Neural crest cell (in vitro differentiated cells): Measurements from ENCODE around the gene CFAP126. TPM values are rescaled to one million over a fixed set of nuclear protein-coding genes. Genes with fewer than 3 reads are reported as not detected.
"Not testable (repeated sequence)": the region's sequence is repeated elsewhere in the genome, so short reads cannot be mapped to it uniquely, and the experiment has no call there.

Experiments used
- DNase-seq: peaks from one replicate; pipeline ENCODE4 v3.0.0; 2021; ENCODE audit warnings: low read depth, mixed read lengths, low spot score
- H3K27ac Mint-ChIP-seq: one replicate; pipeline ENCODE4 v1.8.0; 2021; ENCODE audit warnings: mild to moderate bottlenecking, mixed read lengths; ENCODE audit not compliant: unreplicated experiment
- H3K27me3 Mint-ChIP-seq: 2 replicates; pipeline ENCODE4 v1.8.0; 2021; ENCODE audit warnings: low read depth, mild to moderate bottlenecking, mixed read lengths
- H3K36me3 Mint-ChIP-seq: 2 replicates; pipeline ENCODE4 v1.8.0; 2021; ENCODE audit warnings: low read depth, mild to moderate bottlenecking, mixed read lengths
- H3K4me1 Mint-ChIP-seq: 2 replicates; pipeline ENCODE4 v1.8.0; 2021; ENCODE audit warnings: mixed read lengths
- H3K4me3 Mint-ChIP-seq: one replicate; pipeline ENCODE4 v1.8.0; 2021; ENCODE audit warnings: mild to moderate bottlenecking, mixed read lengths
- H3K9me3 Mint-ChIP-seq: 2 replicates; pipeline ENCODE4 v1.8.0; 2021; ENCODE audit warnings: mixed read lengths
- total RNA-seq: library from RNA; stranded (reverse); gene quantifications from 2 replicates; pipeline ENCODE4 v1.2.1, GENCODE V29; 2021
- TF ChIP-seq, protein P1 (sequence below): fragments of 200-600 bp; sonication (generic); conservative IDR thresholded peaks from 2 replicates; pipeline ENCODE4 v1.5.0; 2021; ENCODE audit warnings: antibody characterized with exemption, mild to moderate bottlenecking

The CFAP126 gene
- total RNA-seq, 1 donor from 2014 or later, result not detected

DNA sequence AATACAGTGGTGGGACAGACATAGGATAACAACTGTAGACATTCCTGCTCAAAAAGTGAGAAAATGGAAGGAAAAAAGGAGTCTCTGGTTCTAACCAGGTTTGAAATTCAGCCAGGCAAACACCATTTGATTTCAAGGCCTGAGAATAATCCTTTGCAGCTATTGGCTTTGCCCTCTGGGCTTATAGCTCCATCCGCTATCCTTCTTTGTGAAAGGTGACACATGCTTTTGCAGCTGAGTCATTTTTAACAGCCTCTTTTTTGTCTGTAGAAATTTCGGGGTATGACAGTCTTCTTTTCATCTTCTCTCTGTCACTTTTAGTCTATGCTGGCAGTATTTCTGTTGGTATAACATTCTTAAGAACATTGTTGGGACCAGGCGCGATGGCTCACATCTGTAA, 37.3 kb downstream of the CFAP126 start:
- no peak for DNase-seq
- Mint-ChIP-seq H3K4me1 (peaks cover 4% of the 10 kb centered on the region), H3K4me3 (no peak overlapping the region), H3K27me3 (no peaks in the 10 kb centered on the region), H3K9me3 (no peaks in the 10 kb centered on the region), H3K36me3 (peaks cover 20% of the 10 kb centered on the region), H3K27ac (no peak overlapping the region)
- TF ChIP-seq, protein P1, sequence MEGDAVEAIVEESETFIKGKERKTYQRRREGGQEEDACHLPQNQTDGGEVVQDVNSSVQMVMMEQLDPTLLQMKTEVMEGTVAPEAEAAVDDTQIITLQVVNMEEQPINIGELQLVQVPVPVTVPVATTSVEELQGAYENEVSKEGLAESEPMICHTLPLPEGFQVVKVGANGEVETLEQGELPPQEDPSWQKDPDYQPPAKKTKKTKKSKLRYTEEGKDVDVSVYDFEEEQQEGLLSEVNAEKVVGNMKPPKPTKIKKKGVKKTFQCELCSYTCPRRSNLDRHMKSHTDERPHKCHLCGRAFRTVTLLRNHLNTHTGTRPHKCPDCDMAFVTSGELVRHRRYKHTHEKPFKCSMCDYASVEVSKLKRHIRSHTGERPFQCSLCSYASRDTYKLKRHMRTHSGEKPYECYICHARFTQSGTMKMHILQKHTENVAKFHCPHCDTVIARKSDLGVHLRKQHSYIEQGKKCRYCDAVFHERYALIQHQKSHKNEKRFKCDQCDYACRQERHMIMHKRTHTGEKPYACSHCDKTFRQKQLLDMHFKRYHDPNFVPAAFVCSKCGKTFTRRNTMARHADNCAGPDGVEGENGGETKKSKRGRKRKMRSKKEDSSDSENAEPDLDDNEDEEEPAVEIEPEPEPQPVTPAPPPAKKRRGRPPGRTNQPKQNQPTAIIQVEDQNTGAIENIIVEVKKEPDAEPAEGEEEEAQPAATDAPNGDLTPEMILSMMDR, result no peak

DNA sequence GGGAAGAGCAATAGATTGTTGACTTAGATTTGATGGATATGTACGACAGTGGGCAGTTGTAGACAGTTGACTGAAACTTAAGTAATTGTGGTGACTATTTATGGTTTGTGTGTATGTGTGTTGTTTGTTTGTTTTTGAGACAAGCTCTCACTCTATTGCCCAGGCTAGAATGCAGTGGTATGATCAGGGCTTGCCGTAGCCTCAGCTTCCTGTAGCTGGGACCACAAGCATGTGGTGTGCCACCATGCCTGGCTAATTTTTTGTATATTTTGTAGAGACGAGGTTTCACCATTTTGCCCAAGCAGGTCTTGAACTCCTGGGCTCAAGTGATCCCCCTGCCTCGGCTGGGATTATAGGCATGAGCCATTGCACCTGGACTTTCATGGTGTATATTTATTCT, 43.7 kb downstream of the CFAP126 start:
- Mint-ChIP-seq H3K9me3 (no peaks in the 10 kb centered on the region), H3K27ac (no peak overlapping the region), H3K4me3 (no peak overlapping the region), H3K27me3 (no peaks in the 10 kb centered on the region), H3K36me3 (peaks cover 3% of the 10 kb centered on the region), H3K4me1 (peaks cover 10% of the 10 kb centered on the region)
- TF ChIP-seq, protein P1, result no peak
- DNase-seq, result no peak

DNA sequence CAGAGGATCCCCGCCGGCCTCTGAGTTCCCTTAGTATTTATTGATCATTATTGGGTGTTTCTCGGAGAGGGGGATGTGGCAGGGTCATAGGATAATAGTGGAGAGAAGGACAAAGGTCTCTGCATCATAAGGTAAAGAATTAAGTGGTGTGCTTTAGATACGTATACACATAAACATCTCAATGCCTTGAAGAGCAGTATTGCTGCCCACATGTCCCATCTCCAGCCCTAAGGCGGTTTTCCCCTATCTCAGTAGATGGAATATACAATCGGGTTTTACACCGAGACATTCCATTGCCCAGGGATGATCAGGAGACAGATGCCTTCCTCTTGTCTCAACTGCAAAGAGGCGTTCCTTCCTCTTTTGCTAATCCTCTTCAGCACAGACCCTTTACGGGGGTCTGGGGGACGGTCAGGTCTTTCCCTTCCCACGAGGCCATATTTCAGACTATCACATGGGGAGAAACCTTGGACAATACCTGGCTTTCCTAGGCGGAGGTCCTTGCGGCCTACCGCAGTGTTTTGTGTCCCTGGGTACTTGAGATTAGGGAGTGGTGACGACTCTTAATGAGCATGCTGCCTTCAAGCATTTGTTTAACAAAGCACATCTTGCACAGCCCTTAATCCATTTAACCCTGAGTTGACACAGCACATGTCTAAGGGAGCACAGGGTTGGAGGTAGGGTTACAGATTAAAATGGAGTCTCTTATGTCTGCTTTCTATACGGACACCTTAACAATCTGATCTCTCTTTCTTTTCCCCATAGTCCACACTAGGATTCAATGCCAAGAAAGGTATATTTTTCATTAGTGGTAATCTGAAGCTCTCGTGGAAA, 51.6 kb downstream of the CFAP126 start:
- H3K27ac Mint-ChIP-seq, H3K36me3 Mint-ChIP-seq, DNase-seq, H3K9me3 Mint-ChIP-seq, H3K27me3 Mint-ChIP-seq: not testable (repeated sequence)
- H3K4me1 Mint-ChIP-seq, result peaks cover 38% of the 10 kb centered on the region
- peak overlapping the region; percentile 95 for H3K4me3 Mint-ChIP-seq

Other genes starting within 250 kb of the CFAP126 start
- gene PFDN2, start 249.8 kb downstream of the CFAP126 start, total RNA-seq, result 90.0 and 99.5 TPM in 2 replicates
- gene NIT1, start 249.8 kb downstream of the CFAP126 start, total RNA-seq, result 48.6 and 53.9 TPM in 2 replicates
- gene DEDD, start 235.2 kb downstream of the CFAP126 start, total RNA-seq, result 35.1 and 36.2 TPM in 2 replicates
- gene UFC1, start 213.9 kb downstream of the CFAP126 start, total RNA-seq, result 77.2 and 80.9 TPM in 2 replicates
- 41.6 and 45.2 TPM in 2 replicates for gene USP21, start 208.4 kb downstream of the CFAP126 start, total RNA-seq
- 48.3 and 48.6 TPM in 2 replicates for gene PPOX, start 201.4 kb downstream of the CFAP126 start, total RNA-seq
- gene B4GALT3, start 190.4 kb downstream of the CFAP126 start, total RNA-seq, result 50.6 and 53.2 TPM in 2 replicates
- gene ADAMTS4, start 168.8 kb downstream of the CFAP126 start, total RNA-seq, result 4.6 and 4.8 TPM in 2 replicates
- gene NDUFS2, start 165.5 kb downstream of the CFAP126 start, total RNA-seq, result 106 and 108 TPM in 2 replicates
- gene FCER1G, start 152.6 kb downstream of the CFAP126 start, total RNA-seq, result 0.93 and 1.6 TPM in 2 replicates
- not detected in 2 replicates for gene APOA2, start 144.2 kb downstream of the CFAP126 start, total RNA-seq
- 17.2 and 17.9 TPM in 2 replicates for gene TOMM40L, start 141.8 kb downstream of the CFAP126 start, total RNA-seq
- not detected in 2 replicates for gene NR1I3, start 129.7 kb downstream of the CFAP126 start, total RNA-seq
- 0.16 and 0.20 TPM in 2 replicates for gene PCP4L1, start 109.1 kb downstream of the CFAP126 start, total RNA-seq
- gene MPZ, start 57.9 kb downstream of the CFAP126 start, total RNA-seq, result 50.2 and 51.3 TPM in 2 replicates
- gene SDHC, start 53.5 kb downstream of the CFAP126 start, total RNA-seq, result 193 and 200 TPM in 2 replicates
- not detected in 2 replicates for gene FCGR2A, start 137.6 kb upstream of the CFAP126 start, total RNA-seq
- gene HSPA6, start 156.7 kb upstream of the CFAP126 start, total RNA-seq, result not detected in 2 replicates
- gene FCGR3A, start 181.9 kb upstream of the CFAP126 start, total RNA-seq, result not detected in 2 replicates